ENCODE data around the gene ACAT2.
"Not testable (repeated sequence)": the region's sequence is repeated elsewhere in the genome, so short reads cannot be mapped to it uniquely, and the experiment has no call there.

Gene ACAT2

DNA sequence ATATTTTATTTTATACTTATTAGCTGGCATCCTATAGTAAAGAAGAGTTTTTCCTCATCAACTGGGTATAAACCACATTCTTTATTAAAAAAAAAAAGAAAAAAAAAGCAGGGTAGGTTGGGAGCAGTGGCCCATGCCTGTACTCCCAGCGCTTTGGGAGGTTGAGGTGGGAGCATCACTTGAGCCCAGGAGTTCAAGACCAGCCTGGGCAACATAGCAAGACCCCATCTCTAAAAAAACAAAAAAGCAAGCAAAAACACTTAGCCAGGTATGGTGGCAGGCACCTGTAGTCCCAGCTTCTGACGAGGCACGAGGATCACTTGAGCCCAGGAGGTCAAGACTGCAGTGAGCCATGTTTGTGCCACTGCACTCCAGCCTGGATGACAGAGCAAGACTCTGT is 39.9 kb upstream of the ACAT2 start:
- H3K4me1 ChIP-seq (ENCODE audit: control insufficient read depth, insufficient read depth, low read length, unreplicated experiment), result peaks cover 26% of the 10 kb centered on the region
- H3K4me3 ChIP-seq (ENCODE audit: low read depth, low read length); H2AFZ ChIP-seq (ENCODE audit: low read length, unreplicated experiment); H3K36me3 ChIP-seq (ENCODE audit: insufficient read depth, low read length); H3K27me3 ChIP-seq (ENCODE audit: insufficient read depth, low read length); H3K27ac ChIP-seq (ENCODE audit: low read depth, low read length): not testable (repeated sequence)
- H3K79me2 ChIP-seq (ENCODE audit: control insufficient read depth, insufficient read depth, low read length, unreplicated experiment), result peaks cover 48% of the 10 kb centered on the region

DNA sequence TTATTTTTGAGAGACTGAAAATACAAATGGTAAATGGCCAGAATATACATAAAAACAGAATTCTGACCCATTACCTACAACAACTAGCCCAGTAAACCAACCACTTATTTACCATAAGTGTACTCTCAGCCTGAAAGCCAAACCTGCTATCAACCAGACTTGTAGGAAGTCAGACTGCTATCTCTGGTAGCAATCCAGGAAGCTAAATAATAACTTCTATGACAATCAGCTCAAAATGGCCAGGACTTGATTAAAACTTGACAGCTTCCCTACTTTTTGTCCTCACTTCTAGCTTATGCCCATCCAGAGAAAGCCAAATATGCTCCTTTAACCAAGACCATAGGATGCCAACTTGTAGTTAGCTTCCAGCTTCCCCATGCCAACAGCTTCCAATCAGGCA is 39.2 kb upstream of the ACAT2 start:
- no peak overlapping the region for H2AFZ ChIP-seq (ENCODE audit: low read length, unreplicated experiment)
- peaks cover 52% of the 10 kb centered on the region for H3K79me2 ChIP-seq (ENCODE audit: control insufficient read depth, insufficient read depth, low read length, unreplicated experiment)
- H3K4me1 ChIP-seq (ENCODE audit: control insufficient read depth, insufficient read depth, low read length, unreplicated experiment), result peaks cover 19% of the 10 kb centered on the region

GRCh38 chr6:159723259-159723658 is 38.6 kb upstream of the ACAT2 start:
- H3K27ac ChIP-seq (ENCODE audit: low read depth, low read length), result no peak overlapping the region
- H3K79me2 ChIP-seq (ENCODE audit: control insufficient read depth, insufficient read depth, low read length, unreplicated experiment), result peaks cover 58% of the 10 kb centered on the region
- H3K27me3 ChIP-seq (ENCODE audit: insufficient read depth, low read length), result no peaks in the 10 kb centered on the region
- no peak overlapping the region for H2AFZ ChIP-seq (ENCODE audit: low read length, unreplicated experiment)
- H3K36me3 ChIP-seq (ENCODE audit: insufficient read depth, low read length), result no peaks in the 10 kb centered on the region
- no peak overlapping the region for H3K4me3 ChIP-seq (ENCODE audit: low read depth, low read length)
- peaks cover 14% of the 10 kb centered on the region for H3K4me1 ChIP-seq (ENCODE audit: control insufficient read depth, insufficient read depth, low read length, unreplicated experiment)

More for the DNA sequence above, 39.2 kb upstream of the ACAT2 start:
- Histone ChIP-seq H3K27ac (ENCODE audit: low read depth, low read length) (no peak overlapping the region), H3K27me3 (ENCODE audit: insufficient read depth, low read length) (no peaks in the 10 kb centered on the region), H3K4me3 (ENCODE audit: low read depth, low read length) (no peak overlapping the region), H3K36me3 (ENCODE audit: insufficient read depth, low read length) (no peaks in the 10 kb centered on the region)

- peaks cover 73% of the 10 kb centered on the region for H3K79me2 ChIP-seq (ENCODE audit: control insufficient read depth, insufficient read depth, low read length, unreplicated experiment)
- H3K27me3 ChIP-seq (ENCODE audit: insufficient read depth, low read length), result no peaks in the 10 kb centered on the region
- no peak overlapping the region for H3K27ac ChIP-seq (ENCODE audit: low read depth, low read length)
- H3K4me1 ChIP-seq (ENCODE audit: control insufficient read depth, insufficient read depth, low read length, unreplicated experiment), result peaks cover 10% of the 10 kb centered on the region
- H3K36me3 ChIP-seq (ENCODE audit: insufficient read depth, low read length), result 0 out of 2 replicates have a peak, but pooled peaks cover 4% of the 10 kb centered on the region
- no peak overlapping the region for H3K4me3 ChIP-seq (ENCODE audit: low read depth, low read length)
- no peak overlapping the region for H2AFZ ChIP-seq (ENCODE audit: low read length, unreplicated experiment)
Measured at GRCh38 chr6:159724778-159725177, 37.1 kb upstream of the ACAT2 start.

GRCh38 chr6:159725208-159725607 is 36.6 kb upstream of the ACAT2 start:
- not testable (repeated sequence) for H3K4me3 ChIP-seq (ENCODE audit: low read depth, low read length); H3K27me3 ChIP-seq (ENCODE audit: insufficient read depth, low read length); H3K27ac ChIP-seq (ENCODE audit: low read depth, low read length); H2AFZ ChIP-seq (ENCODE audit: low read length, unreplicated experiment); H3K36me3 ChIP-seq (ENCODE audit: insufficient read depth, low read length)
- peaks cover 15% of the 10 kb centered on the region for H3K4me1 ChIP-seq (ENCODE audit: control insufficient read depth, insufficient read depth, low read length, unreplicated experiment)
- peaks cover 76% of the 10 kb centered on the region for H3K79me2 ChIP-seq (ENCODE audit: control insufficient read depth, insufficient read depth, low read length, unreplicated experiment)

DNA sequence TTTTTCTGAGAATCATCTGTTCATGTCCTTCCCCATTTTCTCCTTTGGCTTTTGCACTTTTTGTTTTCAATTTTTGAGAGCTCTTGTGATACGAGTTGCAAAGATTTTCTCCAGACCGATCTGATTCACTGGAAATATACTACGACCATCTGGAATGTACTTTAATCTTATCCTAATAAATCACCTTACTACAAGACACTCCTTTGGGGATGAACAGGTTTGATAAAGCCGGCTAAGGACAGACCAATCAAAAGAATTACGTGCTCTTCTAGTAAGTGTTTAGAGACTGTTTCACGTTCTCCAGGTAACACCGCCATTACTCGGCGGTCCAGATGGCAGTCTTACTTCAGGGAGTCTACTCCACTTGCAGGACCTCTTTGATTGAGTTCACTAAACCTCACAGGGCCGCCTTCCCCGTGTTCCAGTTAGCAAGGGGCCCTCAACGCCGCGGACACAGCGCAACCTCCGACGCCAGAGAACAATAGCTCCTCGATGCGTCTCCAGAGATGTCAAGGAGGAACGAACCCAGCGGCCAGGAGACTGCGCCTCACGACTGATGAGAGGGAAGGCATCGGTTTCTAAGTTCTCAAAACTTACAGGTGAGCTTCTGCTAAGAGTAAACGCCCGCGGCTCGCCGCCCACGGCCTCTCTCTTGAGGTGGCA is 35.5 kb upstream of the ACAT2 start:
- H3K79me2 ChIP-seq (ENCODE audit: control insufficient read depth, insufficient read depth, low read length, unreplicated experiment), result peaks cover 85% of the 10 kb centered on the region
- H3K27ac ChIP-seq (ENCODE audit: low read depth, low read length), result peak overlapping the region; percentile 97
- H3K4me1 ChIP-seq (ENCODE audit: control insufficient read depth, insufficient read depth, low read length, unreplicated experiment), result peaks cover 18% of the 10 kb centered on the region
- no peaks in the 10 kb centered on the region for H3K27me3 ChIP-seq (ENCODE audit: insufficient read depth, low read length)
- H2AFZ ChIP-seq (ENCODE audit: low read length, unreplicated experiment), result peak overlapping the region; percentile 26
- H3K4me3 ChIP-seq (ENCODE audit: low read depth, low read length), result peak overlapping the region; percentile 93
- H3K36me3 ChIP-seq (ENCODE audit: insufficient read depth, low read length), result 0 out of 2 replicates have a peak, but pooled peaks cover 4% of the 10 kb centered on the region

- Histone ChIP-seq H2AFZ (ENCODE audit: low read length, unreplicated experiment) (peak within 1 kb of the TSS; percentile 47), H3K27ac (ENCODE audit: low read depth, low read length) (peak within 1 kb of the TSS; percentile 97), H3K27me3 (ENCODE audit: insufficient read depth, low read length) (no peaks in the 10 kb centered on the region), H3K4me1 (ENCODE audit: control insufficient read depth, insufficient read depth, low read length, unreplicated experiment) (peaks cover 18% of the 10 kb centered on the region), H3K36me3 (ENCODE audit: insufficient read depth, low read length) (peaks cover 4% of the 10 kb centered on the region; the same call in 1 of the 2 replicates), H3K4me3 (ENCODE audit: low read depth, low read length) (peak within 1 kb of the TSS; percentile 93), H3K79me2 (ENCODE audit: control insufficient read depth, insufficient read depth, low read length, unreplicated experiment) (peaks cover 89% of the 10 kb centered on the region)
Measured at GRCh38 chr6:159726918-159727716, 34.7 kb upstream of the ACAT2 start, which contains the start of gene WTAP. Gene WTAP (plus strand): TSS chr6:159727506. CDS start chr6:159736266, 8,760 bp downstream.

DNA sequence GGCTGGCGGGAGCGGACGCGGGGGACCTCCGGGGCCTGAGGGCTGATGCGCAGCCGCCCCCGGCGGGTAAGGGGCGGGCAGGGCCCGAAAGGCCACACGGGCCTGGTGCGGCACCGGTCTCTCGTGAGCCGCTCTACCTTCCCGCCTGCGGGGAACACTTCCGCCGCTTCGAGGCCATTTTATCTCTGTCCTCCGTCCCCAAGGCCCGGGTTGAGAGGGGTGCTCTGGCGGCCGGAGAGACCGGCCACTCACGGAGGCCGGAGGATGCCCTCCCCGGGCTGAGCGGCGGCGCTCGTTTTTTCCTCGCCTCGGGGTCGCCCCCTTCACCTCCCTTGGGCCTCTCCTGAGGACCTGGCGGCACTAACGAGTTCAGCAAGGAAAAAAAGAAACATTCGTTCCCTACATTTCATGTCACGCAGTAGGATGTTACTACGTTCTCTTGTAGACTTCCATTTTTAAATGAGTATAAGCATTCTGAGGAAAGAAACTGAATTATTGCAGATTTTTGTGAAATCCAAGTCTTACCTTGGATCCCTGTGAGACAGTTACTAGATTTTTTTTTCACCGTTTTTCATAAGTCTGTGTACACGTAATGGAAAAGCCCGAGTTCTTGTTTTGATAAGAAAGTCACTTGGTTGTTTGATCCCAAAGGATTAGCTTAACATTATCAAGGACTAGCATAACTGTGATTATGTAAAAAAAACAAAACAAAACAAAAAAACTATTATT is 34.0 kb upstream of the ACAT2 start:
- Histone ChIP-seq H3K79me2 (ENCODE audit: control insufficient read depth, insufficient read depth, low read length, unreplicated experiment) (peaks cover 89% of the 10 kb centered on the region), H3K4me1 (ENCODE audit: control insufficient read depth, insufficient read depth, low read length, unreplicated experiment) (peaks cover 18% of the 10 kb centered on the region), H2AFZ (ENCODE audit: low read length, unreplicated experiment) (no peak overlapping the region), H3K36me3 (ENCODE audit: insufficient read depth, low read length) (peaks cover 4% of the 10 kb centered on the region; the same call in 1 of the 2 replicates), H3K27me3 (ENCODE audit: insufficient read depth, low read length) (no peaks in the 10 kb centered on the region), H3K4me3 (ENCODE audit: low read depth, low read length) (peak overlapping the region; percentile 93), H3K27ac (ENCODE audit: low read depth, low read length) (peak overlapping the region; percentile 87)

GRCh38 chr6:159728531-159728964 is 33.3 kb upstream of the ACAT2 start:
- H2AFZ ChIP-seq (ENCODE audit: low read length, unreplicated experiment), result no peak overlapping the region
- H3K4me1 ChIP-seq (ENCODE audit: control insufficient read depth, insufficient read depth, low read length, unreplicated experiment), result peaks cover 18% of the 10 kb centered on the region
- H3K36me3 ChIP-seq (ENCODE audit: insufficient read depth, low read length), result peaks cover 4% of the 10 kb centered on the region; the same call in 1 of the 2 replicates
- H3K79me2 ChIP-seq (ENCODE audit: control insufficient read depth, insufficient read depth, low read length, unreplicated experiment), result peaks cover 89% of the 10 kb centered on the region
- H3K27ac ChIP-seq (ENCODE audit: low read depth, low read length), result peak overlapping the region; percentile 87
- no peaks in the 10 kb centered on the region for H3K27me3 ChIP-seq (ENCODE audit: insufficient read depth, low read length)
- peak overlapping the region; percentile 93 for H3K4me3 ChIP-seq (ENCODE audit: low read depth, low read length)

- Histone ChIP-seq H3K4me1 (ENCODE audit: control insufficient read depth, insufficient read depth, low read length, unreplicated experiment) (peaks cover 16% of the 10 kb centered on the region), H3K4me3 (ENCODE audit: low read depth, low read length) (peak overlapping the region; percentile 93), H2AFZ (ENCODE audit: low read length, unreplicated experiment) (no peak overlapping the region), H3K27ac (ENCODE audit: low read depth, low read length) (peak overlapping the region; percentile 87; the same call in 1 of the 2 replicates), H3K79me2 (ENCODE audit: control insufficient read depth, insufficient read depth, low read length, unreplicated experiment) (peaks cover 93% of the 10 kb centered on the region), H3K27me3 (ENCODE audit: insufficient read depth, low read length) (no peaks in the 10 kb centered on the region), H3K36me3 (ENCODE audit: insufficient read depth, low read length) (peaks cover 4% of the 10 kb centered on the region; the same call in 1 of the 2 replicates)
Measured at GRCh38 chr6:159729598-159730331, 32.1 kb upstream of the ACAT2 start.
